ENCODE measurements around the gene HMGXB3.

DNA sequence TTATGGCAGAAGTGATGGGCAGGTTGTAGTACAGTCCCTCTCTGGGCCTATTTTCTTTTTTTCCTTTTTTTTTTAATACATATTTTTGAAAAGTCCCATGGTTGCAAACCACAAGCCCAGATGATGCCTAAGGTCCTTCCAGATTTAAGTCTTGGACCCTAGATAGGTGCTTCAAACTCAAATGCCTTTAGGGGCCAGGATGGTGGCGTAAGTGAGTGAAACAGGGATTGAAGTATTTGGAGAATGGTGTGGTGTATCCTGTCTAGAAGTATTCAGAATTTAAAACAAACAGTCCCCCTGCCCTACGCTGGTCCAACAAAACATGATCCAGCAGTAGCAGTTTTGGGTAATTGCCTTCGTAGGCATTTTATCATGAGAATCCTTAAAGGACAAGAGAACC, 2.3 kb upstream of the HMGXB3 start:
- TF ChIP-seq, protein P1, sequence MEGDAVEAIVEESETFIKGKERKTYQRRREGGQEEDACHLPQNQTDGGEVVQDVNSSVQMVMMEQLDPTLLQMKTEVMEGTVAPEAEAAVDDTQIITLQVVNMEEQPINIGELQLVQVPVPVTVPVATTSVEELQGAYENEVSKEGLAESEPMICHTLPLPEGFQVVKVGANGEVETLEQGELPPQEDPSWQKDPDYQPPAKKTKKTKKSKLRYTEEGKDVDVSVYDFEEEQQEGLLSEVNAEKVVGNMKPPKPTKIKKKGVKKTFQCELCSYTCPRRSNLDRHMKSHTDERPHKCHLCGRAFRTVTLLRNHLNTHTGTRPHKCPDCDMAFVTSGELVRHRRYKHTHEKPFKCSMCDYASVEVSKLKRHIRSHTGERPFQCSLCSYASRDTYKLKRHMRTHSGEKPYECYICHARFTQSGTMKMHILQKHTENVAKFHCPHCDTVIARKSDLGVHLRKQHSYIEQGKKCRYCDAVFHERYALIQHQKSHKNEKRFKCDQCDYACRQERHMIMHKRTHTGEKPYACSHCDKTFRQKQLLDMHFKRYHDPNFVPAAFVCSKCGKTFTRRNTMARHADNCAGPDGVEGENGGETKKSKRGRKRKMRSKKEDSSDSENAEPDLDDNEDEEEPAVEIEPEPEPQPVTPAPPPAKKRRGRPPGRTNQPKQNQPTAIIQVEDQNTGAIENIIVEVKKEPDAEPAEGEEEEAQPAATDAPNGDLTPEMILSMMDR (conservative IDR thresholded peaks at IDR 0.05 in 1 of 2, IDR thresholded peaks at IDR 0.05 in 1 of 2; ENCODE audit: extremely low read depth in 1 of 2, insufficient read depth in 1 of 2, low read depth in 1 of 2, low read length in 2 of 2) = no peak
- no peak for TF ChIP-seq EZH2 (IDR thresholded peaks at IDR 0.05; ENCODE audit: borderline replicate concordance, low read length)

Measured in mammary epithelial cell (primary cell).